Neuronal stem cell (in vitro differentiated cells): Measurements from ENCODE around the gene CPN2.

ENCODE experiments used
- DNase-seq: peaks from one replicate; pipeline ENCODE4 v3.0.0-alpha.2; 2013; ENCODE audit warnings: low spot score
- H2AFZ ChIP-seq: one replicate; pipeline ENCODE4 v1.6.1; 2013; ENCODE audit warnings: mild to moderate bottlenecking, low read length, inconsistent platforms
- H2AK5ac ChIP-seq: 2 replicates; pipeline ENCODE4 v1.6.1; 2013; ENCODE audit warnings: low read depth, mild to moderate bottlenecking, inconsistent platforms, low read length, moderate library complexity, mixed read lengths
- H2BK120ac ChIP-seq: 2 replicates; pipeline ENCODE4 v1.6.1; 2013; ENCODE audit warnings: low read depth, mild to moderate bottlenecking, inconsistent platforms, low read length, moderate library complexity, mixed read lengths
- H2BK12ac ChIP-seq: one replicate; pipeline ENCODE4 v1.6.1; 2013; ENCODE audit warnings: low read length, inconsistent platforms
- H2BK15ac ChIP-seq: 2 replicates; pipeline ENCODE4 v1.6.1; 2013; ENCODE audit warnings: mild to moderate bottlenecking, low read length, inconsistent platforms, mixed read lengths
- H2BK5ac ChIP-seq: one replicate; pipeline ENCODE4 v1.6.1; 2013; ENCODE audit warnings: inconsistent platforms, mild to moderate bottlenecking, low read length, moderate library complexity
- H3K14ac ChIP-seq: one replicate; pipeline ENCODE4 v1.6.1; 2013; ENCODE audit warnings: low read length, inconsistent platforms
- H3K18ac ChIP-seq: 2 replicates; pipeline ENCODE4 v1.6.1; 2013; ENCODE audit warnings: low read length, inconsistent platforms
- H3K23ac ChIP-seq: 2 replicates; pipeline ENCODE4 v1.6.1; 2013; ENCODE audit warnings: low read depth, mild to moderate bottlenecking, mixed read lengths, low read length, inconsistent platforms; ENCODE audit not compliant: poor library complexity
- H3K27ac ChIP-seq: replicated peaks from 3 replicates; pipeline ENCODE4 v1.5.1; 2013; ENCODE audit warnings: low read length, inconsistent platforms
- H3K27me3 ChIP-seq, 3 experiments: 2 replicates each; pipeline ENCODE4 v1.6.1; 2013; ENCODE audit warnings: low read length in 3 of 3, mild to moderate bottlenecking in 2 of 3, inconsistent platforms in 1 of 3, low read depth in 1 of 3, mixed read lengths in 1 of 3, moderate library complexity in 1 of 3; ENCODE audit not compliant: control insufficient read depth in 3 of 3, insufficient read depth in 3 of 3
- H3K36me3 ChIP-seq, 2 donors: replicated peaks in 1 of 2; 2 replicates each; pipeline ENCODE4 v1.6.1; 2013; ENCODE audit warnings: low read length in 2 of 2; ENCODE audit not compliant: control insufficient read depth in 2 of 2, insufficient read depth in 2 of 2
- H3K4ac ChIP-seq: 2 replicates; pipeline ENCODE4 v1.6.1; 2013; ENCODE audit warnings: inconsistent platforms, mild to moderate bottlenecking, low read length, moderate library complexity
- H3K4me1 ChIP-seq, 2 donors: 1 replicate in 1 of 2; 2 replicates in 1 of 2; pipeline ENCODE4 v1.6.1; 2013; ENCODE audit warnings: low read length in 2 of 2, low read depth in 1 of 2; ENCODE audit not compliant: control insufficient read depth in 2 of 2, insufficient read depth in 1 of 2
- H3K4me2 ChIP-seq: one replicate; pipeline ENCODE4 v1.6.1; 2013; ENCODE audit warnings: mild to moderate bottlenecking, low read length, inconsistent platforms; ENCODE audit not compliant: insufficient read depth, poor library complexity, severe bottlenecking
- H3K4me3 ChIP-seq, 2 donors: 2 replicates each; pipeline ENCODE4 v1.5.1; 2013; ENCODE audit warnings: low read length in 2 of 2, mild to moderate bottlenecking in 2 of 2, inconsistent platforms in 1 of 2, moderate library complexity in 1 of 2
- H3K79me1 ChIP-seq: one replicate; pipeline ENCODE4 v1.6.1; 2013; ENCODE audit warnings: low read depth, mild to moderate bottlenecking, inconsistent platforms, low read length, moderate library complexity
- H3K9ac ChIP-seq: one replicate; pipeline ENCODE4 v1.6.1; 2013; ENCODE audit warnings: mild to moderate bottlenecking, low read depth, low read length, inconsistent platforms; ENCODE audit not compliant: poor library complexity
- H3K9me3 ChIP-seq, 2 donors: replicated peaks in 1 of 2; 2 replicates each; pipeline versions ENCODE3 to v1.6.1; 2013; ENCODE audit warnings: low read length in 2 of 2, mild to moderate bottlenecking in 2 of 2, inconsistent platforms in 1 of 2, low read depth in 1 of 2, mixed read lengths in 1 of 2, moderate library complexity in 1 of 2; ENCODE audit not compliant: control insufficient read depth in 2 of 2, insufficient read depth in 1 of 2
- H4K8ac ChIP-seq: one replicate; pipeline ENCODE4 v1.6.1; 2013; ENCODE audit warnings: low read depth, mild to moderate bottlenecking, inconsistent platforms, low read length, moderate library complexity
- H4K91ac ChIP-seq: one replicate; pipeline ENCODE4 v1.6.1; 2013; ENCODE audit warnings: low read length, low read depth, mild to moderate bottlenecking, inconsistent platforms; ENCODE audit not compliant: poor library complexity
- WGBS, 2 donors: extraction: QIAGEN DNeasy Blood & Tissue Kit; methylation state at CpG; one replicate each; pipeline ENCODE4 v1.1.7; 2013; ENCODE audit warnings: missing lambda C conversion rate in 2 of 2, mixed read lengths in 1 of 2; ENCODE audit not compliant: insufficient read length in 2 of 2, insufficient replicate concordance in 1 of 2; ENCODE audit errors: extremely low coverage in 2 of 2; 5-methylcytosine and 5-hydroxymethylcytosine counted together

CPN2 gene

GRCh38 chr3:194314388-194315068 lies 36.6 kb downstream of the CPN2 start:
- no peak overlapping the region for H3K23ac ChIP-seq
- H3K4me1 ChIP-seq, result peaks cover 13 to 29% of the 10 kb centered on the region in 2 donors
- no peak overlapping the region for H4K8ac ChIP-seq
- DNase-seq, result no peak
- no CpG with 5 or more reads among the region's 13 CpGs for WGBS, 2 donors
- H2BK12ac ChIP-seq, result no peak overlapping the region
- no peak overlapping the region for H3K9ac ChIP-seq
- no peak overlapping the region for H4K91ac ChIP-seq
- H3K18ac ChIP-seq, result peak overlapping the region; percentile 86
- no peak overlapping the region for H3K4me2 ChIP-seq
- no peak overlapping the region for H3K27ac ChIP-seq
- no peak overlapping the region for H3K14ac ChIP-seq
- peak overlapping the region; percentile 90 for H2AFZ ChIP-seq
- peak overlapping the region in 1 of 2 donors; percentile 42 for H3K4me3 ChIP-seq
- peak overlapping the region; percentile 12 for H2BK15ac ChIP-seq
- H3K4ac ChIP-seq, result no peak overlapping the region
- H3K36me3 ChIP-seq, result no peaks in the 10 kb centered on the region
- peaks cover 0 to 17% (median 9%) of the 10 kb centered on the region in 3 experiments for H3K27me3 ChIP-seq
- no peak overlapping the region for H2AK5ac ChIP-seq
- H2BK5ac ChIP-seq, result peak overlapping the region; percentile 35
- H2BK120ac ChIP-seq, result no peak overlapping the region
- H3K79me1 ChIP-seq, result no peaks in the 10 kb centered on the region
- H3K9me3 ChIP-seq, result peaks cover 3 to 21% of the 10 kb centered on the region in 2 donors

- H3K9ac ChIP-seq, result no peak overlapping the region
- no peaks in the 10 kb centered on the region for H3K79me1 ChIP-seq
- no peak overlapping the region for H3K23ac ChIP-seq
- H2BK12ac ChIP-seq, result no peak overlapping the region
- H2BK15ac ChIP-seq, result no peak overlapping the region
- no peak overlapping the region for H2AFZ ChIP-seq
- H3K36me3 ChIP-seq, result no peaks in the 10 kb centered on the region
- H3K18ac ChIP-seq, result peak overlapping the region; percentile 64
- H3K4me2 ChIP-seq, result no peak overlapping the region
- no peak overlapping the region for H2AK5ac ChIP-seq
- no peak overlapping the region for H4K91ac ChIP-seq
- H3K4me1 ChIP-seq, result peaks cover 15 to 36% of the 10 kb centered on the region in 2 donors
- H3K9me3 ChIP-seq, result peaks cover 3 to 14% of the 10 kb centered on the region in 2 donors
- no CpG with 5 or more reads among the region's 15 CpGs for WGBS, 2 donors
- H3K4ac ChIP-seq, result no peak overlapping the region
- no peak overlapping the region for H3K4me3 ChIP-seq
- no peak overlapping the region for H2BK5ac ChIP-seq
- peaks cover 0 to 17% (median 9%) of the 10 kb centered on the region in 3 experiments for H3K27me3 ChIP-seq
- no peak overlapping the region for H4K8ac ChIP-seq
- H2BK120ac ChIP-seq, result no peak overlapping the region
- H3K14ac ChIP-seq, result no peak overlapping the region
- no peak overlapping the region for H3K27ac ChIP-seq
- DNase-seq, result no peak
These were observed 37.4 kb downstream of the CPN2 start for GRCh38 chr3:194313560-194314387.

- Histone ChIP-seq H3K4me1 (peaks cover 16 to 42% of the 10 kb centered on the region in 2 donors), H3K36me3 (no peaks in the 10 kb centered on the region), H3K27me3 (peaks cover 0 to 14% (median 9%) of the 10 kb centered on the region in 3 experiments), H3K23ac (no peak overlapping the region), H3K4ac (no peak overlapping the region), H3K18ac (peak overlapping the region; percentile 54), H2BK15ac (no peak overlapping the region), H3K4me2 (no peak overlapping the region), H3K9me3 (peaks cover 0 to 5% of the 10 kb centered on the region in 2 donors), H3K14ac (no peak overlapping the region), H3K27ac (no peak overlapping the region), H3K79me1 (no peaks in the 10 kb centered on the region), H4K91ac (no peak overlapping the region), H2AFZ (peak overlapping the region; percentile 58), H3K9ac (no peak overlapping the region), H3K4me3 (no peak overlapping the region), H4K8ac (no peak overlapping the region), H2BK120ac (no peak overlapping the region), H2AK5ac (no peak overlapping the region), H2BK12ac (no peak overlapping the region), H2BK5ac (no peak overlapping the region)
- no peak for DNase-seq
- no CpG with 5 or more reads among the region's 16 CpGs for WGBS, 2 donors
These were observed 38.3 kb downstream of the CPN2 start for GRCh38 chr3:194312743-194313281.
